ENCODE results near the gene INKA2.

DNA sequence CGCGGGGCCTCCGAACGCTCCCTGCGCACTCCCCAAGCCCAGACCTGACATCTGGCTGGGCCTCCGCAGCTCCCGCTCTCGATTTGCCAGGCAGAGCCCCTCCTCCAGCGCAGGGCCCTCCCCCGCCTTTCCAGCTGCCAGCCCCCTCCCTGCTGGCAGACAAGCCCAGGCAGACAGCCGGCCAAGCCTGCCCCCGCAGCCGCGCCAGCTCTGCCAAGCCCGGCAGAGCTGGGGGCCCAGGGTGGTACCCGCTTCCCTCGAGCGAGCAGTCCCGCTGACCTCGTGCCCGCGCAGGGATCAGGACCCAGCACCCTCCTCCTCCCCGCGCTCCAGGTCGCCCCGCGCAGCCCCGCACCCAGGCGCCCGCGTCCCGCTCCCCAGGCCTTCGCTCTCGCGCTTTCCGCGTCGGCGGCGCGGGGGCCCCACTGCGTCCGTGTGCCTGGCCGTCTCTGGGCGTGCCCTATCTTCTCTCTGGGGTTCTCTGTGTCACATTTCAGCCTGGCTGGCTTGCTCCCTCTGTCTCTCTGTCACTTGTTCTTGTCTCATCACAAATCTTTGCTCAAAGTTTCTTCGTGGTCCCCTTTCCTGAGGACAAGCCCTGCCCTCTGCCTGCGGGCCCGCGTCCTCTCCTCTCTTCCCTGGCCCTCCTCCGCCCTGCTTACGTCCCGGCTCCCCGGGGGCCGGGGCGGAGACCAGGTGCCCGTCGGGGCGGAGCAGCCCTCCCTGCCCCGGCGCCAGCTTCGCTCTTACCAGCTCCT is 580 bp downstream of the INKA2 start:
- TF ChIP-seq CTCF (IDR thresholded peaks at IDR 0.05) (no peak), POLR2AphosphoS5 (IDR thresholded peaks at IDR 0.05; ENCODE audit: low read depth, low read length) (peak; percentile 32; the same call in 1 of the 2 replicates), EZH2phosphoT487 (IDR thresholded peaks at IDR 0.05; ENCODE audit: borderline replicate concordance, low read depth) (no peak), YY1 (IDR thresholded peaks at IDR 0.05; ENCODE audit: low read depth) (no peak)
- TF ChIP-seq, protein P1, sequence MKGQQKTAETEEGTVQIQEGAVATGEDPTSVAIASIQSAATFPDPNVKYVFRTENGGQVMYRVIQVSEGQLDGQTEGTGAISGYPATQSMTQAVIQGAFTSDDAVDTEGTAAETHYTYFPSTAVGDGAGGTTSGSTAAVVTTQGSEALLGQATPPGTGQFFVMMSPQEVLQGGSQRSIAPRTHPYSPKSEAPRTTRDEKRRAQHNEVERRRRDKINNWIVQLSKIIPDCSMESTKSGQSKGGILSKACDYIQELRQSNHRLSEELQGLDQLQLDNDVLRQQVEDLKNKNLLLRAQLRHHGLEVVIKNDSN (IDR thresholded peaks at IDR 0.05; ENCODE audit: borderline replicate concordance, low read depth) = no peak
